HG02943 (cell line): ENCODE data around the gene CCDC90B.
"Not testable (repeated sequence)": the region's sequence is repeated elsewhere in the genome, so short reads cannot be mapped to it uniquely, and the experiment has no call there.

ENCODE experiments used
- ATAC-seq: cut with Tn5 transposase; IDR thresholded peaks from one replicate; pipeline ENCODE4 v1.9.1; 2021; ENCODE audit warnings: mild to moderate bottlenecking, low read depth, moderate library complexity; ENCODE audit not compliant: unreplicated experiment

CCDC90B gene

DNA sequence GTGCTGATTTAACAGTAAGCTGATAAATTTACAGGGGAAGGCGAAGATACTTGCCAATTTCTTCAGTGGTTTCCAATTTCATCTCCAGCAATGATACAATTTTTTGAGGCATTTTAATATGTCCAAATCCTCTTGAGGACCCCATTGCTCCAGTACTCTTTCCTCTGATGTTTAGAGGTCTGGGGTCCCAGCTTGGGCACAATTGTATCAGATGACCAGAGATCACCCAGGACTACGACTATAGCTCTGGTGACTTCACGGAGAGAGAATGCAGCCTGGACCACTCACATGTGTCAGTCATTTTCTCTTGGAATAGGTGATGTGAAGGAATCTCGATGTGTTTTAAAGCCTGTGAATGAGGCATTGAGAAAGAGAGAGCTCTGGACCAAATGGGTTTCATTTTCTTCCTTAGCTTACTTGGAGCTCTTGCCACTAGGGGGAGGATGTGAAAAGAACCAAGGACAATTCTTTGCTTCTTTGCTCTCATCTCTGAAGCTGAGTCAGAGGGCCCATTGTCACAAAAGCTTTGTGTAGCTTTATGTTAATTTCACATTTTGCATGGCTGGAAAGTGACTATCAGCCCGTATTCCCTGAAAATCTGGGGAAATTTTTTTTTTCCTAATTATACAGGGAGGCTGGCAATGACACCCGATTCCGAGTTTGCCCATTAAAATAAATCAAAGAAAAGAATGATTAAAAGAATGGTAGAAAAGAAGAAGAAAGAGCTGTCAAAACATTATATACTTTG, 6.7 kb upstream of the CCDC90B start:
- peak; percentile 62 for ATAC-seq

DNA sequence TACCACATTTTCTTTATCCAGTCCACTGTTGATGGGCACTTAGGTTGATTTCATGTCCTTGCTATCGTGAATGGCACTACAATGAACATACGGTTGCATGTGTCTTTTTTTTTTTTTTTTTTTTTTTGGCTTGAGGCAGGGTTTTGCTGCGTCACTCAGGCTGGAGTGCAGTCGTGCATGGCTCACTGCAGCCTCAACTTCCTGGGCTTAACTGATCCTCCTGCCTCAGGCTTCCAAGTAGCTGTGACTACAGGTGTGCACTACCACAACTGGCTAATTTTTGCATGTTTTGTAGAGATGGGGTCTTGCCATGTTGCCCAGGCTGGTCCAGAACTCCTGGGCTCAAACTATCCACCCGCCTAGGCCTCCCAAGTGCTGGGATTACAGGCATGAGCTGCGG, 1.5 kb upstream of the CCDC90B start:
- no peak for ATAC-seq

DNA sequence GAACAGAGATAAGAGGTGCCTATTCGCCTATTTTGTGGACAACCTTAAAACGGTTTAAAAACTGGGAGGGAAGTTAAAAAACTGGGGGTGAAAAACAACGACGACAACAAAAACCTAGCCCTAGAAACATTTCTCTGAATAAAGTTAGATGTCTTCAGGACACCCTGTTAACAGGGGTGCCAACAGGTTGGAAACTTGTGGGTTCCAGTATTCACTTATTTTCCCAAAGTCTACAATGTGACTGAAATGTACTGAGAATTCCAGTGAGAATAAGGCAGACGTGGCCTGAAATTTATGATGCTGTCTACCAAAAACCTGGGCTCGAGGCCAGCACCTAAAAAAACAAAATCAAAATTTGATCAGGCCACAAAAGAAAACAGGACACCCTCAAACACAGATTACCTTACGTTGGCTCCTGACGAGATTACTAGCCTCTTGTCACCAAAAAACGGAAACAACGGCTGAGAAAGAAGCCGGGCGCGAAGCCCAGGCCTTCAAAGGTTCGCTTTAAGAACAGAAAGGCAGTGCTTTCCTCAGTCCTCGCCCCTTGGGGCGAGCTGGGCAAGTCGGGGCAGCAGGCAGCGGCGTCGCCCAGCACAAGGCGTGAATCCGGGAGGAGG, 906 bp downstream of the CCDC90B start:
- ATAC-seq: peak; percentile 38

DNA sequence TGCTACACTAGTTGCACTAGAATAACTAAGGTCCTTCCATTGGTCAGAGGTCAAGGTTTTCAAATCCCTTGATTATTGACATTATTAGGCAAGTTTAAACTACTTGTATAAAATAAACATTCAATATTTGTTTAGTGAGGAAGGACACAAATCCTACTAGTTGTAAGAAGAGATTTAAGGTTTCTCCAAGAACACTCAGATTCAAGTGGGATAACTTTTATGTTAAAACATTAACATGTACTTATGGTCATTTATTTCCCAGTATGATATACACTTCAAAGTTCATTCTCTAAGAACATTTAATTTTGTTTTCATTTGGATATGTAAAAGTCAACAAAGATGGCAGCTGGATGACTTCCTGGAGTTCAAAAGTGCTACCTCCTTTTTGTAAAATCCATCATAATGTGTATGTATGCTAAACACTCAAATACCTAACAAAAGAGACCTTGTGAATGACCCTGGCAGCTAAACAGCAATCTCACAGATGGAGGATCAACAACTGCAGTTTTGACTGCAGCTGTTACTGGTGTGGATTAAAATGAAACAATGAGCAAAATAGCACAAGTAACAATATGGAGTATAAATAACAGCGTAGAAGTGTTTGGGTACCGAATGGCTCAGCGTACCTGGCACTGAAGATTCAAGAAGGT, 1.5 kb downstream of the CCDC90B start:
- ATAC-seq: no peak

DNA sequence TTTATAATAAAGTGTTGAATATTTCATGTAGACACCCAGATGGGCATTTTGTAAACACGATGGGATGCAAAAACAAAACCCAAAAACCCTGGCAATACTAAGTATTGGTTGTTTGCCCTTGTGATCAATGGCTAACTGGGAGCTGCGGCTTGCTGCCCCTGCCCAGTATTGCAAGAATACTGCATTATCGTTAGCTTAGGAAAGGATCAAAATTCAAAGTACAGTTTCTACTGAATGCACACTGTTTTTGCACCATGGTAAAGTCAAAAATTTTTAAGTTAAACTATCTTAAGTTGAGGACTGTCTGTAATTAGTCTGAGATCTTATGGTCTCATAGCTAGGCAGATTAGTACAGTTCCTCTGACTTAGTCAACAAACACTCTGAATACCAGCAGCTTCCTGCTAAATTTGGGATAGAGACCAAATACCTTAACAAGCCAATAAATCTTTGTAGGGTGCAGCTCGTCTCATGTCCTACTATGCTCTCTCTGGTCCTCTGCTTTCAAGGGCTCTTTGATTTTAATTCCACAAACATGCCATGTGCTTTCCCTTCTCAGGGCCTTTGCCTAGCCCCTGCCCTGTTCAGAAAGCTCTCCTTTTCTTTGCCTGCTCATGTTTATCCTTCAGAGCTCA, 4.0 kb downstream of the CCDC90B start:
- no peak for ATAC-seq

DNA sequence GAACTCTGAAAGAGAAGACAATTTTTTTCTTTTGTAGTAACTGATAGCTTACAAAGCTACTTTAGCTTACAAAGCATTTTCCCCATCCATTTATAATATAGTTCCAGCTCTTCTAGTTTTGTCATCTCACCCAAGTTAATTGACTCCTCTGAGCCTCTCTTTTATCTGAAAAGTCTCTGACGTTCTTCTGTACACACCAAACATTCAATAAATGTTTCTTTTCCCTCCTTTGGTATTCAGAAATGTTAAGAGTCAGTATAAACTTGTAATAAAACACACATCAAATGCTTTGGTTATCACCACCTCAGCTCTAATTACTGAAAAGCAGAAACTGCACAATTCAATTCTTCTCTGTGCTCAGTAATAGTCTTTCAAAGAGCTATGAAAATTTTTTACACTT, 5.9 kb downstream of the CCDC90B start:
- ATAC-seq: no peak

DNA sequence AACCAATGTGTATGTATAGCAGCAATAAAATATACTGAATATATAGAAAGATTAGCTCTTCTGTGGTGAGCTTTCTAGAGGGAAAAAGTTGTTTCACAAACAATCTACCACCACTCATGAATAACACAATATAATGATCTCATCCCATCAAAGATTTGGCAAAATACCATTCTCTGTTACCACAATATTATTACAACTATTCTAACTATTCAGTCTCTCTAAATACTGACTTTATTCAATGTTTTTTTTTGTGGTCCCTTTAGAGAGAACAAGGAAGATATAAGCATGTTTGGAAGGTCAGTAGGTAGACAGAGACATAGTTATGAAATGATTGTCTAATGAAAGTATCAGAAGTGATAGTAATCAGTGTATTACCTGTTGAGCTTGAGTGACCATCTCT, 7.8 kb downstream of the CCDC90B start:
- no peak for ATAC-seq

DNA sequence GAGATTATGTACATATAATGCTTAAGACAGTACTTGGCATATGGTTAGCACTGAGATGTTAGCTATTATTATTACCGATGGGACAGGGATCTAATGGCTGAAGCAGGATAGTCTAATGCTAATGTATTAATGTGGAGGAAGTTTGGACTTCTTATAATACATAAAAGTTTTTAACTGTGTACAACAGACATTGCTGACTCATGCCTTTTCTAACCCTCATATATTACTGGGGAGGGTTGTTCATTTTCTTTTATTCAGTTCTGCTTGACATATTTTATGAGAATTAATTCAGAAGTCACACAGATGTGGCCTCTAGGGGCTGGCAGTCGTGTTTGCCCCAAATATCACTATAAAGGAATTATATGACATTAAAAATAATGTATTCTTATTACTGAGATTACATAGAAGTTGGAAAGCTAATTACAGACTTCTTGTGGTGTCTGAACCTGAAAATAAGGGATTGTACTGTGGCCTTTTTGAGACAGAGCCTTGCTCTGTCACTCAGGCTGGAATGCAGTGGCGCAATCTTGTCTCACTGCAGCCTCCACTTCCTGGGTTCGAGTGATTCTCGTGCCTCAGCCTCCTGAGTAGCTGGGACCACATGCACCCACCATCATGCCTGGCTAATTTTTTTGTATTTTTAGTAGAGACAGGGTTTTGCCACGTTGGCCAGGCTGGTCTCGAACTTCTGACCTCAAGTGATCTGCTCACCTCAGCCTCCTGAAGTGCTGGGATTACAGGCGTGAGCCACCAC, 10.1 kb downstream of the CCDC90B start:
- ATAC-seq: no peak

DNA sequence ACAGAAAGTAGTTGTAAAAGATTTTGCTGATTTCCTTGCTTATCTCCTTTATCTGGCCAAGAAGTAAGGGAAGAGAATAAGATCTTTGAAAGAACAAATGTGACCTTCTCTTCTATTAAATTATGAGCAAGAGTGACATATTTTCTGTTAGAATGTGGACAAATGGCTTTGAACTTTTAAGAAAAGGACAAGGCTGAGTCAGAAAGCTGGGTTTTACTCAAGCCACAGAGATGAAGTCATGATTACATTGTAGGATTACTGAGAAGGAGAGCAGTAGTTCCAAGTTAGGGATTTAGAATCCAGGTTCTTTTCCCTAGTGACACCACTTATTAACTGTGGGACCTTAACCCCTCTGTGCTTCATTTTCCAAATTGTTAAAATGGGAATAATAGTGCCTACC, 13.5 kb downstream of the CCDC90B start:
- no peak for ATAC-seq

DNA sequence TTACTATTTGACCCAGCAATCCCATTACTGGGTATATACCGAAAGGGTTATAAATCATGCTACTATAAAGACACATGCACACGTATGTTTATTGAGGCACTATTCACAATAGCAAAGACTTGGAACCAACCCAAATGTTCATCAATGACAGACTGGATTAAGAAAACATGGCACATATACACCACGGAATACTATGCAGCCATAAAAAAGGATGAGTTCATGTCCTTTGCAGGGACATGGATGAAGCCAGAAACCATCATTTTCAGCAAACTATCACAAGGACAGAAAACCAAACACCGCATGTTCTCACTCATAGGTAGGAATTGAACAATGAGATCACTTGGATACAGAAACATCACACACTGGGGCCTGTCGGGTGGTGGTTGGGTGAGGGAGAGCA, 14.4 kb downstream of the CCDC90B start:
- not testable (repeated sequence) for ATAC-seq

DNA sequence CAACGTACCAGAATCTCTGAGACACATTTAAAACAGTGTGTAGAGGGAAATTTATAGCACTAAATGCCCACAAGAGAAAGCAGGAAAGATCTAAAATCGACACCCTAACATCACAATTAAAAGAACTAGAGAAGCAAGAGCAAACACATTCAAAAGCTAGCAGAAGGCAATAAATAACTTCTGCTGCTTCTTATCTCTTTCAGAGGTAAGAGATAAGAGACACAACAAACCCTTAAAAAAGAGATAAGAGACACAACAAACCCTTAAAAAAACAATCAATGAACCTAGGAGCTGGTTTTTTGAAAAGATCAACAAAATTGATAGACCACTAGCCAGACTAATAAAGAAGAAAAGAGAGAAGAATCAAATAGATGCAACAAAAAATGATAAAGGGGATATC, 17.1 kb downstream of the CCDC90B start:
- not testable (repeated sequence) for ATAC-seq

DNA sequence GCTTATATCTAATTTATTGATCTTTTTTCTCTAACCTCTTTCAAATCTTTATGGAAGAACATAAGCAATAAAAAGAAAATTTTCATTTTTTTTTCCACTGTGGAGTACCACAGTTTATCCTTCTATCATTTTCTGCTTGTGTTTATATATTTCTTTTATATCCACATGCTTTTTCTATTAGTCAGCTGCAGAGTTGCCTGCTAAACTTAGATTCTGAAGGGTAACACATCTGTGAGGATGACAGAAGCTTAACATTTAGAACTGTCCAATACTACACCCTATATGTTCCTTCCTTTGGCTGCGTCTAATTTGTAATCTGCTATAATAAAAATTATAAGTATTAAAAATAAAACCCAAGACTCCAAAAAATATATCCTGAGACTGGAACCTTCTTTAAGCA, 20.8 kb downstream of the CCDC90B start:
- no peak for ATAC-seq

DNA sequence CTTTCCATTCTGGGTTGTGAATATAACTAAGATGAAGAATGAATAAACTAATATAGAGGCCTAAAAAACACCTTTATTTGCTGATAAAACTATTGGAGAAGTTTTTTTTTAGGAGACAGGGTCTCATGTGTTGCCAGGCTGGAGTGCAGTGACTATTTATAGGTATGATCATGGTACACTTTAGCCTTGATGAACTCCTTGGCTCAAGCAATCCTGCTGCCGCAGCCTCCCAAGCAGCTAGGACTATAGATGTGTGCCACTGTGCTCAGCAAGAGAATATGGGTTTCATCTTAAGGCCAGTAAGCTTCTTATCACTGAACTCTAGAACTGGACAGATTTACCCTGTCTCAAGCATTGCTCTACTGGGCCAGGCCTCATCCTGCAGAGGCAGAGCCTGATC, 26.6 kb downstream of the CCDC90B start:
- ATAC-seq: no peak

DNA sequence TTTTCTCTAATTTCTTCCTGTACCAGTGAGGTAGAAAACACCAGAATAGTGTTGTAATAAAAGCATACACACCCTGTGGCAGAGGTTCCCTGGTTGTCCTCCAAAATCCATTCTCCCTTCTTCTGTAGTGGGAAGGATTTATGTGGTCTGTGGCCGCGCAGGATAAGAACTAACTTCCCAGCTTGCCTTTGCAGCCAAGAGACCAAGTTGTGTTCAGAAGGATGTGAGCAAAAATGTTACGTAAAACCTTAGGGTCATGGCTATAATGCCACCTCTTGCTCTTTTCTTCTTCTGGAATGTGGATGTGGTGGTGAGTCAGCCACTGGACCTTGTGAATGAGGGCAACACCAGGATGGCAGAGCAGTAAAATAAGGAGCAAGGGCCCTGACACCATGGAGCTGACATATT, 28.4 kb downstream of the CCDC90B start:
- ATAC-seq: no peak

DNA sequence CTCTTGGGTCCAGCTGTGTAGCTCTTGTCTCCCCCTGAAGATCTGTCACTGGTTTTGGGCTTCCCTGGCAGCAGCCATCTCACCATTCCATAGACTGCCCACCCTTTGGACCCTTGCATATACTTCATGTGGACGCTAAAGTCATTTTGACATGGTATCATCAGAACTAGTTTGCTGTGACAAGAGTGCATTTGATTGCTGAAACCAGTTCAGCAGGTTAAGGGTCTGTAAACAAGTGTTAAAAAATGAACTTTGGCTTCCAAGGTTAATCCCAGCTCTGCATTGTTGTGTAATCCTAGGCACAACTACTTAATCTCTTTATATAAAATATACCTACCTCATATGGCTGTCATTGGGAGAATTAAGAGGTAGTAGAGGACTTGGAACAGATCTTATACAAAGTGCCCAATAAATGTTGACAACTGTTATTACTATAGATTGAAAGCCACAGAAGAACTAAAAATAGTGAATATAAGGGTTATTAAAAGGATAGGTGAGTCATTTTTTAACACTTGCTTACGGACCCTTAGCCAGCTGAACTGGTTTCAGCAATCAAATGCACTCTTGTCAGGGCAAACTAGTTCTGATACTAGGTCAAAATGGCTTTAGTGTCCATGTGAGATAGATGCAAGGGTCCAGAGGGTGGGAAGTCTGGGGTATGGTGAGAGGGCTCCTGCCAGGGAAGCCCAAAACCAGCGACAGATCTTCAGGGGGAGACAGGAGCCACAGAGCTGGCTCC, 29.4 kb downstream of the CCDC90B start:
- no peak for ATAC-seq

DNA sequence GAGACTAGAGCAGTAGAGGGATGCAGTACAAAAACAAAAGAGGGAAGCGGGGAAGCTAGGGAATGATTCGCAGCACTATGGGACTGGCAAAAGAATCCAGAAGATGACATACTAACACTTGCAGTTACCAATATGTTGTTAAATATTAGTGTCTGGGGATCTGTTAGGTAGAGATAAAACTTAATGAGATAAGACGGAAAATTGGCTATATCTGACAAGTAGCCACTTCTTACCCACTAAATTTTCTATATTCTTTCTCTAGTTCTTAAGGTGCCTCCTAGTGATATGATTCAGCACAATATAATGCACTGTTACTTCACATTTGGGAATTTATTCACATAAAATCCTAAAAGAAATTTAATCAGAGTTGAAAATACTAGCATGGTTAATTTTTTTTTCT, 30.8 kb downstream of the CCDC90B start:
- ATAC-seq: no peak

DNA sequence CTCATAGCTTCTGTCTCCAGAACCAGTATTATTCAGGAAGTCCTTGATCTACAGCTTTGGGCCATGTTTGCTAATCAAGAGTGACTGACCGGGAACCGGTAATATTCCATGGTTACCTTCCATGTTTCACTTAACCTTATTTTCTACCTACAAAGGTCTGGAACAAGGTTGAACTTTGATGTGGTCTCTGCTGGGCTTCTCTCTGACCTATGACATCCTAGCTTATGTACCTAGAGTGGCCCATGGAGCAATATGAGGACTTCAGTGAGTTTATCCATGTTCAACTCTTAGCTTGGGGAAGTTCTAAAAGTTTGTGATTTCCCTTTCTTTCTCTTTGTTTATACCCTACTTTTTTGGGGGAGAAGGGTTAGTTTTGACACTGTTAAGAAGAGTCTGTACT, 33.2 kb downstream of the CCDC90B start:
- ATAC-seq: no peak

DNA sequence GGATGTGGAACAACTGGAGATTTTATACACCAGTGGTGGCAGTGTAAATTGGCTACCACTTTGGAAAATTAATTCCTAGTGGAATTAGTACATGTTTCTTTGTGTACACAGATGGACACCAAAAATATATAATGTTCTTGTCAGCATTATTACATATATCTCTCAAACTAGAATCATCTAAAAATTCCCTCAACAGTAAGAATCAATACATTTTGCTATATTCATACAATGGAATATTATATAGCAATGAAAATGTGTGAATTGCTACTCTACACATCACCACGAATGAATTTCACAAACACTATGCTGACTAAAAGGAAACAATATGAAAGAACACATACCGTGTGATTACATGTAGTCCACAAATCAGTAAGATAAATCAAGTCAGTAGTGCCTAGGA, 33.9 kb downstream of the CCDC90B start:
- ATAC-seq: no peak

DNA sequence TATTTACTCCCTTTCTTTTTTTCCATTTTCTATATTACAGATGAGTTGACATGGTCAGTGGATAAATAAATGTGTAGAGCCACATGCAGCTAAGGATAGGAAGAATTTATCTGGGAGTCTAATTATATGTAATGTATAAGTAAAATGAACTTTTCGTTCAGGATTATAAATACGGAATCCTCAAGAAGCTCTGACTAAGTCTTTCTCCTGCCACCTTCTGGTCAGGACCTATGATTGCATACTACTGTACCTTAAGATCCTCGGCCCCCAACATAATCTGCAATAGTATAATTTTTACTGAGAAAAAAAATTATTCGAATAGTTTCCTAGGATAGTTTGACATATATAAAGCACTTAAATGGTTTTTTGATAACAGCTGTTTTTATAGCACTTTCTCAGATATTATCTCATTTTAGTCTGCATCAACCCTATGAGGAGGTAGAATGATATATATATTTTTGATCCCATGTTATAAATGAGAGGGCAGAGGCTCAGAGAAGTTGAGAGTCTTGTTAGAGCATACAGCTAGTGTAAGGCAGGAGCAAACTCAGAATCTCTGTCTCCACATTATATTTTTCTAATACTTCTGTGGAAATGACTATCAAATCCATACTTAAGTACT, 36.1 kb downstream of the CCDC90B start:
- no peak for ATAC-seq

DNA sequence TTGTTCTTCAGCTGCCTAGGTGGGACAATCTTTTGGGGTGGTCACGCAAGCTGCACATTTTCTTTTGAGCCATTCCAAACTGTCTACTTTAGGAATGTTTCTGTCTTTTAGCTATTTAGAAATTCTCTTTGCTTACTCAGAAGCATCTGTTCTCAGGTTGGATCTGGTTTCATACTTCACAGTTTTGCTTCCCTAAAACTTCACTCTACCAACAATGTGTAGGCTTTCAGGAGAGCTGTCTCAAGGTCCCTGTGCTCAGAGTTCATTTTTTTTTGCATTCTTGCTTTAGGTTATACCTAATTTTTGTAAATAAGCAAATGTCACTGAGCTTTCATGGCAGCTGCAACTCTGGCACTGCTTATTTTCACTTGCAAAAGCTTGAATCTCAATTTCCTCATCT, 36.7 kb downstream of the CCDC90B start:
- no peak for ATAC-seq
